GM12878 (cell line): ENCODE data around the gene BLNK. TPM values are rescaled to one million over a fixed set of nuclear protein-coding genes. Genes with fewer than 3 reads are reported as not detected.

Experiments
- ATAC-seq: fragments of 200-7000 bp; cut with Tn5 transposase; 3 replicates; pipeline ENCODE4 v1.9.1; 2020; ENCODE audit warnings: mild to moderate bottlenecking, moderate library complexity
- BruUV-seq: library from RNA; stranded (reverse); fragments of 400-500 nt; replicated peaks from 2 replicates; lab custom pipeline; 2021; lab: Mats Ljungman, UMichigan
- CTCF ChIA-PET: fragments of 300-600 bp; sonication (Branson Sonifier 250); formaldehyde crosslinking; extraction: SDS; loops from one replicate; lab custom pipeline; 2021; ENCODE audit warnings: inconsistent platforms; lab: Yijun Ruan, JAX
- POLR2A ChIA-PET: fragments of 350-600 bp; formaldehyde crosslinking; extraction: SDS; loops from one replicate; lab custom pipeline; 2021; ENCODE audit warnings: inconsistent platforms; lab: Charles Lee
- RAD21 ChIA-PET: fragments of 300-600 bp; sonication (Branson Sonifier 250); formaldehyde crosslinking; loops from one replicate; lab custom pipeline; 2023; ENCODE audit warnings: antibody characterized with exemption; ENCODE audit not compliant: unreplicated experiment; lab: Charles Lee
- SMC1A ChIA-PET: fragments of 300-600 bp; sonication (Branson Sonifier 250); formaldehyde crosslinking; loops from one replicate; lab custom pipeline; 2023; ENCODE audit not compliant: unreplicated experiment, uncharacterized antibody; lab: Charles Lee
- DNase-seq: peaks from one replicate; pipeline ENCODE4 v3.0.0-alpha.2; 2011; ENCODE audit warnings: low read depth, low spot score
- FAIRE-seq: peaks from 3 replicates; lab custom pipeline; 2011; peaks lifted over from hg19 to GRCh38; lab: Jason Lieb, UNC
- H2AFZ ChIP-seq: 2 replicates; pipeline ENCODE4 v1.6.0; 2011; ENCODE audit warnings: low read depth, low read length, control low read depth; ENCODE audit not compliant: control insufficient read depth
- H3K27ac ChIP-seq: 2 replicates; pipeline ENCODE4 v1.5.1; 2011; ENCODE audit warnings: control low read depth; ENCODE audit not compliant: control insufficient read depth, insufficient read depth
- H3K27me3 ChIP-seq, 2 experiments: replicated peaks in 1 of 2; 2 replicates each; pipeline versions ENCODE4 v1.6.0 to v1.6.1; 2011; ENCODE audit warnings: low read length in 1 of 2; ENCODE audit not compliant: control insufficient read depth in 2 of 2, insufficient read depth in 2 of 2
- H3K36me3 ChIP-seq, 2 experiments: 2 replicates each; pipeline ENCODE4 v1.5.1; 2011; ENCODE audit warnings: low read length in 1 of 2; ENCODE audit not compliant: control insufficient read depth in 2 of 2, insufficient read depth in 2 of 2
- H3K4me1 ChIP-seq: 2 replicates; pipeline ENCODE4 v1.6.1; 2011; ENCODE audit warnings: mild to moderate bottlenecking, low read length, moderate library complexity, mixed read lengths; ENCODE audit not compliant: control insufficient read depth, insufficient read depth
- H3K4me2 ChIP-seq: 2 replicates; pipeline ENCODE4 v1.6.0; 2011; ENCODE audit warnings: control low read depth; ENCODE audit not compliant: control insufficient read depth, insufficient read depth
- H3K4me3 ChIP-seq: fragments of 200-600 bp; sonication (generic); 2 replicates; pipeline ENCODE4 v1.5.1; 2016
- H3K79me2 ChIP-seq: 2 replicates; pipeline ENCODE4 v1.6.0; 2011; ENCODE audit warnings: low read length; ENCODE audit not compliant: control insufficient read depth, insufficient read depth
- H3K9ac ChIP-seq: 2 replicates; pipeline ENCODE4 v1.8.0; 2011; ENCODE audit warnings: low read length, control low read depth, mixed read lengths; ENCODE audit not compliant: control insufficient read depth, insufficient read depth
- H3K9me3 ChIP-seq: replicated peaks from 3 replicates; pipeline ENCODE4 v1.5.1; 2011; ENCODE audit warnings: mild to moderate bottlenecking, low read length; ENCODE audit not compliant: control insufficient read depth, insufficient read depth
- H4K20me1 ChIP-seq: 2 replicates; pipeline ENCODE4 v1.6.0; 2011; ENCODE audit not compliant: control insufficient read depth, insufficient read depth
- ATF7 ChIP-seq: fragments of 450-650 bp; IDR thresholded peaks from 2 replicates; pipeline ENCODE4 v1.6.1; 2016; ENCODE audit warnings: low read depth, mild to moderate bottlenecking
- CHD1 ChIP-seq: IDR thresholded peaks from 2 replicates; pipeline ENCODE4 v1.6.1; 2012; ENCODE audit warnings: low read depth, low read length, improper control_type of control experiment
- CREM ChIP-seq: IDR thresholded peaks from 2 replicates; pipeline ENCODE4 v1.6.1; 2014; ENCODE audit warnings: antibody characterized with exemption, low read depth
- E2F4 ChIP-seq: IDR thresholded peaks from 2 replicates; pipeline ENCODE4 v1.6.1; 2012; ENCODE audit warnings: low read depth, low read length, improper control_type of control experiment
- GATAD2B ChIP-seq: fragments of 450-650 bp; conservative IDR thresholded peaks from 2 replicates; pipeline ENCODE4 v1.6.1; 2017; ENCODE audit warnings: low read depth, mild to moderate bottlenecking, moderate library complexity
- IKZF2 ChIP-seq, 2 experiments: fragments of 450-650 bp; IDR thresholded peaks; 2 replicates each; pipeline ENCODE4 v1.6.1; 2017; ENCODE audit warnings: mild to moderate bottlenecking in 2 of 2, moderate library complexity in 2 of 2
- IRF5 ChIP-seq: fragments of 450-650 bp; IDR thresholded peaks from 2 replicates; pipeline ENCODE4 v1.6.1; 2017; ENCODE audit warnings: borderline replicate concordance
- NFIC ChIP-seq: IDR thresholded peaks from 2 replicates; pipeline ENCODE4 v1.6.1; 2012; ENCODE audit warnings: low read depth, mild to moderate bottlenecking, inconsistent platforms, low read length, moderate library complexity
- PML ChIP-seq: IDR thresholded peaks from 2 replicates; pipeline ENCODE4 v1.6.1; 2012; ENCODE audit warnings: low read length, inconsistent platforms
- RUNX3 ChIP-seq: IDR thresholded peaks from 2 replicates; pipeline ENCODE4 v1.6.1; 2012; ENCODE audit warnings: low read length, inconsistent platforms
- SRF ChIP-seq, 2 experiments: IDR thresholded peaks; 2 replicates each; pipeline ENCODE4 v1.6.1; 2011; ENCODE audit warnings: low read depth in 2 of 2, low read length in 2 of 2, mild to moderate bottlenecking in 1 of 2, moderate library complexity in 1 of 2
- TCF12 ChIP-seq: IDR thresholded peaks from 2 replicates; pipeline ENCODE4 v1.6.1; 2011; ENCODE audit warnings: low read depth, mild to moderate bottlenecking, low read length
- TCF3 ChIP-seq: IDR thresholded peaks from 2 replicates; pipeline ENCODE4 v1.6.1; 2012; ENCODE audit warnings: low read depth, mild to moderate bottlenecking, low read length, borderline replicate concordance; ENCODE audit not compliant: insufficient read depth
- WGBS: methylation state at CpG from one replicate; pipeline ENCODE4 v1.1.6; 2016; ENCODE audit warnings: low lambda C conversion rate; ENCODE audit not compliant: insufficient replicate concordance, insufficient coverage; ENCODE audit errors: missing lambda C conversion rate; 5-methylcytosine and 5-hydroxymethylcytosine counted together
- in situ Hi-C: fragments of 300-500 bp; cut with MboI; formaldehyde crosslinking; loops from 9 replicates; pipeline ENCODE4 v1.14.3; 2018; ENCODE audit warnings: mixed read lengths
- intact Hi-C: fragments of 100-400 bp; cut with micrococcal nuclease; formaldehyde crosslinking; loops from one replicate; pipeline ENCODE4 v1.14.2; 2022; ENCODE audit not compliant: unreplicated experiment
- polyA plus RNA-seq, 11 experiments: library from polyadenylated mRNA; depleted of rRNA in 4 of 11; unstranded in 6 of 11; stranded (reverse) in 5 of 11; fragments of >200 nt; fragmentation: Nextera tagmentation in 4 of 11; fragmentation: Illumina TruSeq in 1 of 11; extraction: Ambion mirVana in 4 of 11; extraction: Trizol in 1 of 11; gene quantifications; 1 replicate in 1 of 11; 2 replicates in 10 of 11; pipeline versions ENCODE4 v1.2.1 to v1.2.3, GENCODE V29; 2011 to 2016; ENCODE audit warnings: inconsistent platforms in 2 of 11, missing spikeins in 2 of 11, low read depth in 1 of 11
- total RNA-seq, 4 experiments: library from RNA; depleted of rRNA in 3 of 4; stranded (reverse); fragments of >200 nt in 3 of 4; fragmentation: Illumina TruSeq in 1 of 4; extraction: Trizol in 1 of 4; gene quantifications; 2 replicates each; pipeline versions ENCODE4 v1.2.1 to v1.2.3, GENCODE V29; 2013 to 2021
- TF ChIP-seq, protein P1 (sequence below): fragments of 450-650 bp; IDR thresholded peaks from 2 replicates; pipeline ENCODE4 v1.6.1; 2017; ENCODE audit warnings: mild to moderate bottlenecking
- TF ChIP-seq, protein P2 (sequence below): fragments of 450-650 bp; IDR thresholded peaks from 2 replicates; pipeline ENCODE4 v1.6.1; 2018; ENCODE audit warnings: borderline replicate concordance, mild to moderate bottlenecking; ENCODE audit not compliant: partially characterized antibody

BLNK gene
- total and polyA plus RNA-seq, 10 of the 15 experiments (the other 5 are each of a cell fraction or from before 2014, with no cell fraction given), result 79.5 to 201 (median 139) TPM

- no peak overlapping the region for H3K27ac ChIP-seq
- H2AFZ ChIP-seq, result no peak overlapping the region
- no peaks in the 10 kb centered on the region for H3K27me3 ChIP-seq
- POLR2A ChIA-PET, result no interaction called here
- no peak for TF ChIP-seq IRF5
- TF ChIP-seq TCF3, result no peak
- no peak for TF ChIP-seq PML
- no peak for TF ChIP-seq RUNX3
- no peak for TF ChIP-seq GATAD2B
- no peak for TF ChIP-seq ATF7
- no peak for TF ChIP-seq CHD1
- no peak for TF ChIP-seq E2F4
- TF ChIP-seq, protein P1, sequence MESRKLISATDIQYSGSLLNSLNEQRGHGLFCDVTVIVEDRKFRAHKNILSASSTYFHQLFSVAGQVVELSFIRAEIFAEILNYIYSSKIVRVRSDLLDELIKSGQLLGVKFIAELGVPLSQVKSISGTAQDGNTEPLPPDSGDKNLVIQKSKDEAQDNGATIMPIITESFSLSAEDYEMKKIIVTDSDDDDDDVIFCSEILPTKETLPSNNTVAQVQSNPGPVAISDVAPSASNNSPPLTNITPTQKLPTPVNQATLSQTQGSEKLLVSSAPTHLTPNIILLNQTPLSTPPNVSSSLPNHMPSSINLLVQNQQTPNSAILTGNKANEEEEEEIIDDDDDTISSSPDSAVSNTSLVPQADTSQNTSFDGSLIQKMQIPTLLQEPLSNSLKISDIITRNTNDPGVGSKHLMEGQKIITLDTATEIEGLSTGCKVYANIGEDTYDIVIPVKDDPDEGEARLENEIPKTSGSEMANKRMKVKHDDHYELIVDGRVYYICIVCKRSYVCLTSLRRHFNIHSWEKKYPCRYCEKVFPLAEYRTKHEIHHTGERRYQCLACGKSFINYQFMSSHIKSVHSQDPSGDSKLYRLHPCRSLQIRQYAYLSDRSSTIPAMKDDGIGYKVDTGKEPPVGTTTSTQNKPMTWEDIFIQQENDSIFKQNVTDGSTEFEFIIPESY, result no peak
- no peak for TF ChIP-seq CREM
- no peak for TF ChIP-seq IKZF2 (IDR thresholded peaks at IDR 0.05)
- no peak for TF ChIP-seq TCF12
- TF ChIP-seq NFIC, result no peak
- TF ChIP-seq, protein P2, sequence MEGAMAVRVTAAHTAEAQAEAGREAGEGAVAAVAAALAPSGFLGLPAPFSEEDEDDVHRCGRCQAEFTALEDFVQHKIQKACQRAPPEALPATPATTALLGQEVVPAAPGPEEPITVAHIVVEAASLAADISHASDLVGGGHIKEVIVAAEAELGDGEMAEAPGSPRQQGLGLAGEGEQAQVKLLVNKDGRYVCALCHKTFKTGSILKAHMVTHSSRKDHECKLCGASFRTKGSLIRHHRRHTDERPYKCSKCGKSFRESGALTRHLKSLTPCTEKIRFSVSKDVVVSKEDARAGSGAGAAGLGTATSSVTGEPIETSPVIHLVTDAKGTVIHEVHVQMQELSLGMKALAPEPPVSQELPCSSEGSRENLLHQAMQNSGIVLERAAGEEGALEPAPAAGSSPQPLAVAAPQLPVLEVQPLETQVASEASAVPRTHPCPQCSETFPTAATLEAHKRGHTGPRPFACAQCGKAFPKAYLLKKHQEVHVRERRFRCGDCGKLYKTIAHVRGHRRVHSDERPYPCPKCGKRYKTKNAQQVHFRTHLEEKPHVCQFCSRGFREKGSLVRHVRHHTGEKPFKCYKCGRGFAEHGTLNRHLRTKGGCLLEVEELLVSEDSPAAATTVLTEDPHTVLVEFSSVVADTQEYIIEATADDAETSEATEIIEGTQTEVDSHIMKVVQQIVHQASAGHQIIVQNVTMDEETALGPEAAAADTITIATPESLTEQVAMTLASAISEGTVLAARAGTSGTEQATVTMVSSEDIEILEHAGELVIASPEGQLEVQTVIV, result no peak
- TF ChIP-seq SRF (IDR thresholded peaks at IDR 0.05; ENCODE audit: low read depth in 2 of 2, low read length in 2 of 2), result no peak
- BruUV-seq, result no TSS peak
- ATAC-seq (no peak), FAIRE-seq (no peak), DNase-seq (no peak)
- H4K20me1 ChIP-seq, result no peaks in the 10 kb centered on the region
- H3K36me3 ChIP-seq, result peaks cover 44 to 59% of the 10 kb centered on the region in 2 experiments
- WGBS, result 99% methylated on average over 10 of the region's 10 CpGs
- RAD21 ChIA-PET, result interaction anchor here (0.9 kb wide), 1 partner anchor 68 kb away, joined by 4 read pairs; no protein-coding TSS in a partner anchor
- in situ Hi-C loops, result loop anchor here (5.0 kb wide), 1 partner anchor 201 kb away; no protein-coding TSS in a partner anchor
- H3K4me2 ChIP-seq, result no peak overlapping the region
- no peak overlapping the region for H3K4me3 ChIP-seq
- H3K4me1 ChIP-seq, result no peaks in the 10 kb centered on the region
- intact Hi-C loops, result no loop called here
- no peak overlapping the region for H3K9ac ChIP-seq
- SMC1A ChIA-PET, result interaction anchor here (1.0 to 2.7 kb wide), 2 partner anchors 69 to 71 kb away, joined by 6 to 19 read pairs; no protein-coding TSS in a partner anchor
- no peaks in the 10 kb centered on the region for H3K79me2 ChIP-seq
- H3K9me3 ChIP-seq, result no peaks in the 10 kb centered on the region
- CTCF ChIA-PET, result interaction anchor here (1.1 to 2.7 kb wide), 3 partner anchors 68 to 205 kb away, joined by 3 to 20 read pairs (median 10); no protein-coding TSS in a partner anchor
Measured at GRCh38 chr10:96222908-96223307, 48.5 kb downstream of the BLNK start.
